Right lobe of liver (tissue), 4 donors: ENCODE data around the gene THSD7A.

ENCODE experiments used
- CTCF ChIP-seq, 4 donors: fragments of 200-600 bp in 3 of 4; fragments of 450-650 bp in 1 of 4; IDR thresholded peaks; one replicate each; pipeline versions ENCODE4 v1.5.1 to v1.8.0; 2016 to 2022; ENCODE audit warnings: antibody characterized with exemption in 4 of 4, mild to moderate bottlenecking in 2 of 4
- POLR2A ChIP-seq: fragments of 450-650 bp; IDR thresholded peaks from one replicate; pipeline ENCODE4 v1.6.1; 2017; ENCODE audit warnings: antibody characterized with exemption, mild to moderate bottlenecking
- donor health status: DM: no; HTN: no; CAD: no.
- donor health status: DM: no; HTN: no; CAD: no.
- donor health status: DM: no; HTN: yes; CAD: no.

- TF ChIP-seq CTCF (IDR thresholded peaks at IDR 0.05) = no peak
- TF ChIP-seq POLR2A = no peak
Measured at GRCh38 chr7:11732207-11732606, 99.8 kb downstream of the THSD7A start.
